DMS153 treated with DMSO at 0.1 percent for 48 hours (cell line): ENCODE data around the gene C11orf98.

Experiments
- DNase-seq: peaks from one replicate; lab custom pipeline; 2025; ENCODE audit not compliant: unreplicated experiment; lab: John Stamatoyannopoulos, UW

Gene C11orf98

DNA sequence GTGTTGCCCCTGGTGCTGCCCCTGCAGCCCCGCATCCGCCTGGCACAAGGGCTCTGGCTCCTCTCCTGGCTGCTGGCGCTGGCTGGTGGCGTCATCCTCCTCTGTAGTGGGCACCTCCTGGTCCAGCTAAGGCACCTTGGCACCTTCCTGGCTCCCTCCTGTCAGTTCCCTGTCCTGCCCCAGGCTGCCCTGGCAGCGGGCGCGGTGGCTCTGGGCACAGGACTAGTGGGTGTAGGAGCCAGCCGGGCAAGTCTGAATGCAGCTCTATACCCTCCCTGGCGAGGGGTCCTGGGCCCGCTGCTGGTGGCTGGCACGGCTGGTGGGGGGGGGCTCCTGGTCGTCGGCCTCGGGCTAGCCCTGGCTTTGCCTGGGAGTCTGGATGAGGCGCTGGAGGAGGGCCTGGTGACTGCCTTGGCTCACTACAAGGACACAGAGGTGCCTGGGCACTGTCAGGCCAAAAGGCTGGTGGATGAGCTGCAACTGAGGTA lies 51.7 kb downstream of the C11orf98 start:
- DNase-seq: no peak
